Measurements from ENCODE around the gene PFAS.
"Not testable (repeated sequence)": the region's sequence is repeated elsewhere in the genome, so short reads cannot be mapped to it uniquely, and the experiment has no call there.

The PFAS gene

GRCh38 chr17:8248751-8249607 lies at the start of gene PFAS:
Gene PFAS (plus strand): TSS chr17:8249289. CDS start chr17:8253938, 4,649 bp downstream.
- peak; percentile 96 for DNase-seq (ENCODE audit: low read depth)

- no peak for DNase-seq (ENCODE audit: low read depth)
Measured at GRCh38 chr17:8204761-8205555, 44.1 kb upstream of the PFAS start.

GRCh38 chr17:8206536-8206935 lies 42.6 kb upstream of the PFAS start:
- DNase-seq (ENCODE audit: low read depth), result no peak

GRCh38 chr17:8209907-8210760 lies 39.0 kb upstream of the PFAS start, which contains the start of gene AURKB:
Gene AURKB (minus strand): TSS chr17:8210575. CDS start chr17:8210224, 351 bp downstream.
- DNase-seq (ENCODE audit: low read depth), result peak; percentile 88

- no peak for DNase-seq (ENCODE audit: low read depth)
Measured at GRCh38 chr17:8210761-8211458, 38.2 kb upstream of the PFAS start.

GRCh38 chr17:8212312-8213180 lies 36.5 kb upstream of the PFAS start:
- no peak for DNase-seq (ENCODE audit: low read depth)

GRCh38 chr17:8214000-8214399 lies 35.1 kb upstream of the PFAS start:
- DNase-seq (ENCODE audit: low read depth), result not testable (repeated sequence)

GRCh38 chr17:8220783-8221662 lies 28.1 kb upstream of the PFAS start:
- DNase-seq (ENCODE audit: low read depth), result peak; percentile 78

GRCh38 chr17:8221663-8222379 lies 27.3 kb upstream of the PFAS start:
- peak; percentile 79 for DNase-seq (ENCODE audit: low read depth)

GRCh38 chr17:8222380-8222629 lies 26.8 kb upstream of the PFAS start:
- DNase-seq (ENCODE audit: low read depth), result no peak

GRCh38 chr17:8222630-8223355 lies 26.3 kb upstream of the PFAS start:
- peak; percentile 77 for DNase-seq (ENCODE audit: low read depth)

- peak; percentile 26 for DNase-seq (ENCODE audit: low read depth)
Measured at GRCh38 chr17:8223356-8224126, 25.5 kb upstream of the PFAS start.

- no peak for DNase-seq (ENCODE audit: low read depth)
Measured at GRCh38 chr17:8224891-8225812, 23.9 kb upstream of the PFAS start.

GRCh38 chr17:8225813-8226535 lies 23.1 kb upstream of the PFAS start:
- DNase-seq (ENCODE audit: low read depth), result peak; percentile 47

- peak; percentile 30 for DNase-seq (ENCODE audit: low read depth)
Measured at GRCh38 chr17:8226536-8227237, 22.4 kb upstream of the PFAS start.
